CD4-positive, alpha-beta T cell treated with Interleukin-4 for 4 hours (primary cell): ENCODE results near the gene TMEM240.
"Not testable (repeated sequence)": the region's sequence is repeated elsewhere in the genome, so short reads cannot be mapped to it uniquely, and the experiment has no call there.

Experiments used
- DNase-seq: peaks from one replicate; pipeline ENCODE4 v3.0.0-alpha.2; 2020

Gene TMEM240

GRCh38 chr1:1540090-1540817, at the start of gene TMEM240:
TSS of gene TMEM240 (minus strand) at chr1:1540624. CDS start at chr1:1540346, 278 bp downstream.
- peak; percentile 41 for DNase-seq

GRCh38 chr1:1583347-1584010, 43.1 kb upstream of the TMEM240 start:
- no peak for DNase-seq

DNA sequence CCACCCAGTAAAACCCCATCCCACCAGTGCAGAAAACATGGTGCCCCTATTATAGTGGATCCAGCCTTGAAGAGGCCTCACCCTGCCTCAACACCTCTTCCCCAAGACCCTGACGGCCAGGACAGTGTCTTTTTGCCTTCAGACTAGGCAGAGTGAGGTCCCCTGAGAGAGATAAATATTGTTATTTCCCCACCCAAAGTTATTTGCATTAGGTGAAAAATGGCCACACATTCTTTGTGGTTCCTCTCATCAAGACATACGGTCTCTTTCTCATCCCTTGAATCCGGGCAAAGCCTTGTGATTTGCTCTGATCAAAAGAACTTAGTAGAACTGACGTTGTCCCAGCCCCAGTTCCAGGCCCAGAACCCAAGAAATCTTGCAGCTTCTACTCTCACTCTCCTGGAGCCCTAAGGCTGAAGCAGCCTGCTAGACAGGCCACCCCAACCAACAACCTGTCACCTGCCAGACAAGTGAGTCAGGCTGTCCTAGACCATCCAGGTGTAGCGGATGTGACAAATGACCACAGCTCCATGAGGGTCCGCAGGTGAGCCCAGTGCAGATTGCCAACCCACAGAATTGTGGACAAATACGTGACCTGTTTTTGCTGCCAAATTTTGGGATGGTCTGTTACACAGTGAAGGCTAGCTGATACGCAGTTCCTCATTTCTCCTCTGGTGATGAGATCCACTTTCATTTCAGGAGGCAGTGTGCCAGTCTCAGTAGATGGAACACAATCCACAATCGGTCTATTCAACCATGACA, 42.3 kb upstream of the TMEM240 start:
- no peak for DNase-seq

DNA sequence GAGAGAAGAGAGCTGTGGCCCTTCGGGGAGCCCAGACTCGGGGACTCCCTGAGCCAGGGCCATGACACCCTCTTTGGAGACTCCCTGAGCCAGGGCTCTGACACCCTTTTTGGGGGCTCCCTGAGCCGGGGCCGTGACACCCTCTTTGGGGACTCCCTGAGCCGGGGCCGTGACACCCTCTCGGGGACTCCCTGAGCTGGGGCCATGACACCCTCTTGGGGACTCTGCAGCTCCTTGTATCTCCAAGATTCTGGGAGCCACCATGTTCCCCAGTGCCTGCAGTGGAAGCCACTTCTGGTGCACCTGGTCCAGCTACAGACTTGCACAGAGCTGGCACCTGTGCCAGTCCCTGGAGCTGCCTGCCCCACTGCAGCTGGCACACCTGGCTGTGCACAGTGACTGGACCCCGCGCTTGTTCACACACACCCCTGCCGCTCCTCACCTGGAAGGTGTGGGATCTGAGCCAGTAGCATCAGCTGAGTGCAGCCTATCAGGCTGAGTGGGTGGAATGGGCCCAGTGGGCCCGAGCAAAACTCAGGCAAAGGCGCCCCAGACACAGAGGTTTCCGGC, 38.0 kb upstream of the TMEM240 start:
- no peak for DNase-seq

GRCh38 chr1:1577367-1578011, 37.1 kb upstream of the TMEM240 start:
- DNase-seq = no peak

- peak; percentile 89 for DNase-seq
These were observed 34.5 kb upstream of the TMEM240 start, which contains the start of gene SSU72 for GRCh38 chr1:1574721-1575537. TSS of gene SSU72 (minus strand) at chr1:1574863. CDS start at chr1:1574557, 306 bp downstream.

GRCh38 chr1:1573843-1574720, 33.7 kb upstream of the TMEM240 start:
- peak; percentile 51 for DNase-seq

DNA sequence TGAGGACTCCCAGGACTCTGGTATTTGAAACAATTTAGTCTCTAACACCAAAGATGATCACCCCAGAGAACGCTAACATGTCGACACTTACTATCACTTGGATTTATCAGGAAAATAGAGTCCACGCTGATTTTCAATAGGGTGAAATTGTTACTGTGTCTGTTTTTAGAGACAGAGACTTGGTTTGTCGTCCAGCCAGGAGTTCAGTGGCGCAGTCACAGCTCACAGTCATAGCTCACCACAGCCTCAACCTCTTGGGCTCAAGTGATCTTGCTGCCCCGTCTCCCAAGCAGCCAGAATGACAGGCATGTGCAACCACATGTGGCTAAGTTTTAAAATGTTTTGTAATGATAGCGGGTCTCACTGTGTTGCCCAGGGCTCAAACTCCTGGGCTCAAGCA, 28.9 kb upstream of the TMEM240 start:
- no peak for DNase-seq

GRCh38 chr1:1567891-1568291, 27.5 kb upstream of the TMEM240 start:
- DNase-seq = no peak

DNA sequence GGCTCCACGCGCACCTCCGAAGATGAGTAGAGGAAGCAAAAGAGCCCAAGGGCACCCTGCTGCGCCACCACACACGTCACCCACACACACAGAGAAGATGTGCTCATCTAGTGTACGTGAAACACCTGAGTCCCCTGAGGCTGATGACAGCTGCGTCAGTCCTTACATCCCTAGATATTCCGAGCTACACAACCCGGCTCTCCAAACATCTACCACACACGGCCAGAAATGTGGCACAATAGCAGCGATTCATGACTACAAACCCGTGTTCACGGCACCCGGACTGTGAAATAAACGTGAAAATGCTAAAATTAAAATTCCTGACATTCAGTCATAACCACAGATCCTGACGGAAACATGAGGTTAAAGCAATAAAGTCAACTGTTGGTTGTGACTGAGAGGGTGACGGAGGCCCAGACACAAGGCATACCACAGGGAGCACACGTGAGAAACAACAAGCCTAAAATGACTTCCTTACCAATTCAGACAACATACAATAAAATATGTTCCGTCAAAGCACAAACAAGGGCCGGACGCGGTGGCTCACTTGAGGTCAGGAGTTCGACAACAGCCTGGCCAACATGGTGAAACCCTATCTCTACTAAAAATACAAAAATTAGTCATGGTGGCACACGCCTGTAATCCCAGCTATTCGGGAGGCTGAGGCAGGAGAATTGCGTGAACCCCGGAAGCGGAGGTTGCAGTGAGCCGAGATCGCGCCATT, 26.9 kb upstream of the TMEM240 start:
- no peak for DNase-seq

DNA sequence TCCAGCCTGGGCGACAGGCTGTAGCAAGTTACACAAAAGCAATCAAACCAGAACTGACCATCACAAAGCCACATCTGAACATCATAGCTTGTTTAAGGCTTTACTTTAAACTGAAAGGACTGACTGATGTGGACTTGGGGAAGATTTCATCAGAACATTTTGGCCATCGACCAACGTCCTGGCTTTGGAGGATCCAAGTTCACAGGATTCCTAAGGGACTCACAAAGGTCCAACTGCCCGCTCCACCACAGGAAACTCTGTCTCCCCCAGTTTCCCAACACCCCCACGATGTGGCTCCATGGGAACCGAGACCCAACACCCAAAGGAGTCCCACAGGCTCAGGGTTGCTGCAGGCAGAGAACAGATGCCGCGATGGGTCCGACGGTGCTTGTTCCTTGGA, 24.9 kb upstream of the TMEM240 start:
- no peak for DNase-seq

- no peak for DNase-seq
These were observed 23.8 kb upstream of the TMEM240 start for GRCh38 chr1:1564268-1564667.

GRCh38 chr1:1563688-1564087, 23.3 kb upstream of the TMEM240 start:
- DNase-seq = no peak

- no peak for DNase-seq
These were observed 22.3 kb upstream of the TMEM240 start for GRCh38 chr1:1562556-1563195.

DNA sequence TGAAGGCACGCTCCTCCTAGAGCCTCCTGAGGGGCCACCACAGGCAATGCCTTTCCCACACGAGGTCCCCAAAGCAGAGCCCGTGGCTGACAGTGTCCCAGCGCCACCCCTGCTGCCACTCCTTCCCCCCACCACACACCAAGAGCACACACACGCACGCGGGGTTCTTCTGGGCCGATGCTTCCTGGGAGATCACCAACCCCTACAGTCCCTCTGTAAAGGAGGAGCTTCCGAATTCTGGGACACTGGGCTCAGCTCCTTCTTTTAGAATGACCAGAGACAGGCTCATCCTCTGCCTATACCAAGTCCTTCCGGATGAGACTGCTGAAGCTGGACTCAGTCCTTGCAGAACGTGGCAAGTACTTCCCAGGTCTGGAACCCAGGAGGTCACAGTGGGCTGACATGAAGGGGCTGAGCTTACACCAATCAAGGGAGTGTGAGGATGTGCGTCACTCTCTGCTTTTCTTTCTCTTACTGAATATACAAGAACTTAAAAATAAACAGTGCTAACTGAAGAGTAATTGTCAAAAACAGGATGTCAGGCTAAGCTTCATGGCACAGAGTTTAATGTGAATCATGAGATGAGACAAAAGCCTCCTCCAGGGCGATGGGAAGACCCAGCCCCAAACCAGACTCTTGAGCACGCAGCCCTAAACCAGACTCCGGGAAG, 21.5 kb upstream of the TMEM240 start:
- DNase-seq = no peak

DNA sequence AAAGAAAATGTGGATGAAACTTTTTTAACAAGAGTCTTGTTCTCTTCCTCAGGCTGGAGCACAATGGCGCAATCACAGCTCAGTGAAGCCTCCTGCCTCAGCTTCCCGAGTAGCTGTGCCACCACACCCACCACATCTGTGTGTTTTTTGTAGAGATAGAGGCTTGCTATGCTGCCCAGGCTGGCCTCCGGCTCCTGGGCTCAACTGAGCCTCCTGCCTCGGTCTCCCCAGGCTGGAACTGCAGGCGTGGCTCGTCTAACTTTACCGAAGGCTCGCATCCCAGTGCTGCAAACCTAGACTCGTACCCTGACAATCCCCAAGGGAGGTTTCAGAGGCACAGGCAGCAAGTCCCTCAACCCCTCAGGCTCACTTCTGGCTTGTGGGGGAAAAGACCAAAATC, 19.8 kb upstream of the TMEM240 start:
- DNase-seq = no peak

GRCh38 chr1:1559066-1559465, 18.6 kb upstream of the TMEM240 start:
- DNase-seq = no peak

GRCh38 chr1:1558591-1558990, 18.2 kb upstream of the TMEM240 start:
- no peak for DNase-seq

DNA sequence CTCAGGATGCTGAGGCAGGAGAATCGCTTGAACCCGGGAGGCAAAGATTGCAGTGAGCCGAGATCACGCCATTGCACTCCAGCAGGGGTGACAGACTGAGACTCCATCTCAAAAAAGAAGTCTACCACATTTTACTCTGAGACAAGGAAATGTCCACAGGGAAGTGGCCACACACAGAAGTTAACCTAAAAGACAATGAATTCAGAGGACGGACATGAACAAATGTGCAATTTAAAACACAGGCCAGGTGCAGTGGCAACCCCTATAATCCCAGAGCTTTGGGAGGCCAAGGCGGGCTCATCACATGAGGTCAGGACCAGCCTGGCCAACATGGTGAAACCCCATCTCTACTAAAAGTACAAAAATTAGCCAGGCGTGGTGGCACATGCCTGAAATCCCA, 17.3 kb upstream of the TMEM240 start:
- DNase-seq = not testable (repeated sequence)
